M059J (cell line): ENCODE measurements around the gene DDX28. TPM values are rescaled to one million over a fixed set of nuclear protein-coding genes. Genes with fewer than 3 reads are reported as not detected.

Experiments
- DNase-seq: peaks from one replicate; pipeline ENCODE4 v3.0.0-alpha.2; 2012; ENCODE audit warnings: low read depth
- total RNA-seq: library from RNA; depleted of rRNA; stranded (reverse); fragments of >200 nt; shearing (Covaris generic); gene quantifications from 2 replicates; pipeline ENCODE4 v1.2.3, GENCODE V29; 2014; rRNA removed

Gene DDX28, protein sequence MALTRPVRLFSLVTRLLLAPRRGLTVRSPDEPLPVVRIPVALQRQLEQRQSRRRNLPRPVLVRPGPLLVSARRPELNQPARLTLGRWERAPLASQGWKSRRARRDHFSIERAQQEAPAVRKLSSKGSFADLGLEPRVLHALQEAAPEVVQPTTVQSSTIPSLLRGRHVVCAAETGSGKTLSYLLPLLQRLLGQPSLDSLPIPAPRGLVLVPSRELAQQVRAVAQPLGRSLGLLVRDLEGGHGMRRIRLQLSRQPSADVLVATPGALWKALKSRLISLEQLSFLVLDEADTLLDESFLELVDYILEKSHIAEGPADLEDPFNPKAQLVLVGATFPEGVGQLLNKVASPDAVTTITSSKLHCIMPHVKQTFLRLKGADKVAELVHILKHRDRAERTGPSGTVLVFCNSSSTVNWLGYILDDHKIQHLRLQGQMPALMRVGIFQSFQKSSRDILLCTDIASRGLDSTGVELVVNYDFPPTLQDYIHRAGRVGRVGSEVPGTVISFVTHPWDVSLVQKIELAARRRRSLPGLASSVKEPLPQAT
- 11.7 and 13.8 TPM in 2 replicates for total RNA-seq

DNA sequence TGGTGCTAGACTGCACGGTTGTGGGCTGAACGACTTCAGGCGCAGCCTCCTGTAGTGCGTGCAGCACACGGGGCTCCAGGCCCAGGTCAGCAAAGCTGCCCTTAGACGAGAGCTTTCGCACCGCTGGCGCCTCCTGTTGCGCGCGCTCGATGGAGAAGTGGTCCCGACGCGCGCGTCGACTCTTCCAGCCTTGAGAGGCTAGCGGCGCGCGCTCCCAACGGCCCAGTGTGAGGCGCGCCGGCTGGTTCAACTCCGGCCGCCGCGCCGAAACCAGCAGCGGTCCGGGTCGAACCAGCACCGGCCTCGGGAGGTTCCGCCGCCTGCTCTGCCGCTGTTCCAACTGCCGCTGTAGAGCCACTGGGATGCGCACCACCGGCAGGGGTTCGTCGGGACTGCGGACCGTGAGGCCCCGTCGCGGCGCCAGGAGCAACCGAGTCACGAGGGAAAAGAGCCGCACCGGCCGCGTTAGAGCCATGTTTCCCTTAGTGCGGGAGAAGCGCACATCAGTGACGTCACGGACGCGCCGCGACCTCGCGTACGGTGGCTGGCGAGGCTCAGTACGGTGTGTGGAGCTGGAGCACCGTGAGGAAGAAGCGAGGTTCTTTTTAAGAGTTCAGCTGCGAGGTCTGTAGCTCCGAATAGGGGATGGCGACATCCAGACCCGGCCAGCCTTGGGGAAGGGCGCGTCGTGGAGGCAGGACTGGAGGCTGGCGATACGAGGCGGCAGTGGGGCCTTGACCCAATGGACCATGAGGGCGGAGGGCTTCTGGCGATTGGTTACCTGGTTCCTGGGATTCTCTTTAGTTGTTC, at the start of gene DDX28, which contains the start of gene DUS2:
DDX28 (minus strand) TSS at position 505 of the 810 bp plus-strand sequence; CDS start at position 475, 30 bp downstream.
DUS2 (plus strand) TSS at position 557 of the 810 bp plus-strand sequence. CDS start 14,740 bp downstream, outside the sequence.
- DNase-seq = peak; percentile 86

DNA sequence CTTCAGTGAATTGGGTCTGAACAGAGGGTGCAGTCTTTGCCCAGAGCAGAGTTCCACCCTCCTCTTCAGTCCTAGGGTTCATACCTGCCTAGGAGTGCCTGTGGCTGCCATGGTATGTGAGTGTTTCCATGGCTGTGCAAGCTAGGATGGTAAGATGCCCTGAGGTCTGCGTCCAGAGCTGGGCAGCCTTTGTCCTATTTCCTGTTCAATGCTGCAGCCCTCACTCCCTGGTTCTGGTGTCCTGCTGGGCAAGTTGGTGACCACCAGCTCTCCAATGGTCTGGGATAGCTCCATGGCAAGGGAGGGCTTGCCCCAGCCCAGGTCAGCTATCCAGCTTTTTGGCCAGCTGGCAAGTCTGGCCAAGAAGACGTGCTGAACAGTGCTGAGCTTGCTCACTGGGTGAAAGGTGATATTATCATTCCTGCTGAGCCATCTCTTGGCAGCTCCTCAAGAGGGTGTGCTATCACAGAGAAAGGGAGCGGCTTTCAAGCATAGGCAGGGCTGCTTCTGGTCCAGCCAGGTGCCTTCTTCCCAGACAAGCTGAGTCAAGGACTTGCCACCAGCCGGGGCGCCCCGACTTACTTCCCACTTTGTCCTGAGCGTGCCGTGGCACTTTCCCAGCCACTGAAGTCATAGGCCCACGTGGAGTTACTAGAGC, 49.1 kb upstream of the DDX28 start:
- DNase-seq = peak; percentile 56

DNA sequence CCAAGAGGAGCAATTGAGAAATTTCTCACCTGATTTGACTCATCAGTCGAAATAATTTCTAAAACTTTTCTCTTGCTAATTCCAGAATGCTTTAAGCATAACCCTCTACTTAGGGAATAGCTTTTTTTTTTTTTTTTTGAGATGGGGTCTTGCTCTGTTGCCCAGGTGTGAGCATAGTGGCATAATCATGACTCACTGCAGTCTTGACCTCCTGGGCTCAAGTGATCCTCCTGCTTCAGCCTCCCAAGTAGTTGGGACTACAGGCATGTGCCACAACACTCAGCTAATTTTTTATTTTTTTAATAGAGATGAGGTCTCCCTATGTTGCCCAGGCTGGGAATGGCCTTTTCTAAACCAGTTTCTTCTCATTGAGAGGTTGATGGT, 48.5 kb upstream of the DDX28 start:
- DNase-seq = no peak

DNA sequence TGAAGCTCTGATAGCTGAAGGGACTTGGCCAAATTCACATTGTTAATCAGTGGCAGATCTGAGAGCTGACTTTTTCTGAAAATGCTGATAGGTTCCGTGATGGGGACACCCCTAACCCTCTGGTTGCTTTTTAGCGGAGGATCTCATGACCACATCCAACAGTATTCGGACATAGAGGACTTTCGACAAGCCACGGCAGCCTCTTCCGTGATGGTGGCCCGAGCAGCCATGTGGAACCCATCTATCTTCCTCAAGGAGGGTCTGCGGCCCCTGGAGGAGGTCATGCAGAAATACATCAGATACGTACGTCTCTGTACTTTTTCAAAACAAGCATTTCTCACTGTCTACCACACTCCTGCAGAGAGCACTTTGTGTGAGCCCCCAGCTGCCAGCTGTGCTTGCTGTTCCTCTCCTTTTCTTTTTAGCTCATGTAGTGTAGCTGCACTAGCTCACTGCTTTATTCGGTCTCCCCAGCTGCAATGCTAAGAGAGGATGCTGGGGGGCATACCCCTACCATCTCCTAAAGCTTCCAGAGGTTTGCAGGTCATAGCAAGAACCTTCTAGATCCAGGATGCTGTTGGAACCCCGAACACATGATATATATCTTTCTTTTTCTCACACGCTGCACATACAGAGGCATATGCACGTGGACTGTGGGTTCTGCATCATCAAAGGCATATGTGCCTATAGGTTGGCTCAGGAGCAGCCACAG, 47.9 kb upstream of the DDX28 start:
- DNase-seq = no peak

DNA sequence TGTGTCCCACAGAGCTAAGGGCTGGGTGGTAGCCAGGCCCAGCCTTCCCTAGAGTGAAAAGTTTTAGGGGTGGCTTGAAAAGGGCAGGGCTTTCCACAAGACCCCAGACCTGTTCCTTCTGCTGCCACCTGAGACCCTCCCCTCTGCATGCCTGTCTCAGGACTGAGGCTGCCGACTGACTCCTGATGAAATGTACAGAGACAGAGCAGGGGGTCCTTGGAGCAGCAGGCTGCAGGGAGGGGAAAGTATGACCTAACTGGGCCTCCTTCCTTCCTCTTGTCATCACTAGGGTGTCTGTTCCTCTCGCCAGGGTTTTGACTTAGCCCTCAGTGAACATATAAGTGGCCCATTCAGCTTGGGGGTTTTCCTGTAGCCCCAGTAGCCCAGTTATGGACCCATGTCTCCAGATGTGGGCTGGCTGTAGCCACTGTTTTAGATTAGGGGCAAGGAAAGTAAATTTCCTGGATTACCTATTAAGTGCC, 47.3 kb upstream of the DDX28 start:
- no peak for DNase-seq

DNA sequence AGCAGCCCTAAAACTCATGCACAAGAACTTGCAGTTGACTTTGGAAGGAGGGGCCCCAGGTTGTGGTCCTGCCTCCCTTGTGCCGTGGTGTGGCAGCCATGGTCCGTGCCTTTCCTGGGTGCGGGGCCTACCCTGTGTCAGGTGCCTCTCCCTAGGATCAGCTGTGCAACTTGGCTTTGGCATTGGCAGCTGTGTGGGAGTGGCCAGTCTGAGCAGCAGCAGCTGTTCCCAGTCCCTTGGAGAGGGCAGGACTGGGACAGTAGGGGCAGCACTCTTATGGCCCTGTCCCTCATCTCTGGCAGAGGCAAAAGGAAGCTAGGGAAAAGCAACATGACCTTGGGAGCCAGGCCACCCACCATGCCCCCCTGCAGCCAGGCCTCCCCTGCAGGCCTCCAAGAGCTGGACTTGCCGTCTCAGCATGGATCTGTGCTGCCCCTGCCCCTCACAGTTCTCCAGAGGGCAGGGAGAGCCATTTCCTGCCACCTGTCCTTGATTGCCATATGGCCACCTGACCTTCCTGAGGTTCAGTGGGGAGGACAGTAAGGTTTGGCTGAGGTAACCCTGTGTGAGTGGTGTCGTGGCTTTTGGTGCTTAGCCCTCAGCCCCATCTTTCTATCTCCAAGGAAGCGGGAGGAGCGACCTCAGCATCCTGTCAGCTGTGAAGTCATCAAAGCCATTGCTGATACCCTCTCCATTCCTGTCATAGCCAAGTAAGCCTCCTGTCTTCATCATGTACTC, 46.6 kb upstream of the DDX28 start:
- DNase-seq = no peak

DNA sequence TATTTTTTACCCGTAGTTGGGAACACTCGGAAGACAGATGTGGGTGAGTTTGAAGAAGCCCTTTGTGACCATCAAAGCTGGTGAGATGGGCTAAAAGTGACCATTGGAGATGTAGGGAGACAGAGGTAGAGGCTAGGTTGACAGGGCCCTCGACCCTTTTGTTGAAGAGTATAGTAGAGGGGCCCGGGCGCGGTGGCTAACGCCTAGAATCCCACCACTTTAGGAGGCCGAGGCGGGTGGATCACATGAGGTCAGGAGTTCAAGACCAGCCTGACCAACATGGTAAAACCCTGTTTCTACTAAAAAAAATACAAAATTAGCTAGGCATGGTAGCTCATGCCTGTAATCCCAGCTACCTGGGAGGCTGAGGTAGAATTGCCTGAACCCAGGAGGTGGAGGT, 45.9 kb upstream of the DDX28 start:
- no peak for DNase-seq

DNA sequence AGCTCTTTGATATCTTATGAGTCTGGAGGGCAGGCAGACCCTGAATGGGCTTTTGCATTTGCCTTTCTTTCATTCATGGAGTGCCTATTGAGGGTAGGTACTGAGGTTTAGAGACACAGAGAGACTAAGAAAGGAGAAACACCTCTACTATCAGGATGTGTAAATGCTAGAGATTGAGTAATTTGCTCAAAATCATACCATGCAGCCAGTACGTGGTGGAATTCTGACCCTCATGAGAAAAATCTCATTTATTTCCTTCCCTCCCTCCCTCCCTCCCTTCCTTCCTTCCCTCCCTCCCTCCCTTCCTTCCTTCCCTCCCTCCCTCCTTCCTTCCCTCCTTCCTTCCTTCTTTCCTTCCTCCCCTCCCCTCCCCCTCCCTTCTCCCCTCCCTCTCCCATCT, 43.7 kb upstream of the DDX28 start:
- DNase-seq = no peak

DNA sequence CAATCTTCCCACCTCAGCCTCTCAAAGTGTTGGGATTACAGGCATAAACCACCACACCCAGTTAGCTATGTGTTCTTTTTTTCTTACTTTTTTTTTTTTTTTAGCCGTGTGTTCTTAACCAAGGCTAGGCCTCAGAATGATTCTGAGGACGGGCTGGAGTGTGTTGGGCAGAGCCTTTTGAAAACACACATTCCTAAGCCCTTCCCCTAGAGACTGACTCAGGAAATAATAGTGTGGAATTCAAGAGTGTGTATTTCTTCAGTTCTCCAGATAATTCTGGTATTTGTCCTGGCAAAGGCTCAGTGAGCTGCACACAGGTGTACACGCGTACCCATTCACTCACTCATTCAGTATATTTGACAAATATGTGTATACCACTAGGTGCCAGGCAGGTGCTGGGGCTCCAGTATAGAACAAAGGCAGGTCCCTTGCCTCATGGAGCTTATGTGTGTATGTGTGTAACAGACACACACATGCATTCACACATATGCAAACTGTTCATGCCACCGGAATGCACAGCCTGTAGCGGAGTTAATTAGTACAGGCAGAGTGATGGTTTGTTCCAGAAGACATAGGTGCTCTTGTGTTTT, 42.8 kb upstream of the DDX28 start:
- no peak for DNase-seq

DNA sequence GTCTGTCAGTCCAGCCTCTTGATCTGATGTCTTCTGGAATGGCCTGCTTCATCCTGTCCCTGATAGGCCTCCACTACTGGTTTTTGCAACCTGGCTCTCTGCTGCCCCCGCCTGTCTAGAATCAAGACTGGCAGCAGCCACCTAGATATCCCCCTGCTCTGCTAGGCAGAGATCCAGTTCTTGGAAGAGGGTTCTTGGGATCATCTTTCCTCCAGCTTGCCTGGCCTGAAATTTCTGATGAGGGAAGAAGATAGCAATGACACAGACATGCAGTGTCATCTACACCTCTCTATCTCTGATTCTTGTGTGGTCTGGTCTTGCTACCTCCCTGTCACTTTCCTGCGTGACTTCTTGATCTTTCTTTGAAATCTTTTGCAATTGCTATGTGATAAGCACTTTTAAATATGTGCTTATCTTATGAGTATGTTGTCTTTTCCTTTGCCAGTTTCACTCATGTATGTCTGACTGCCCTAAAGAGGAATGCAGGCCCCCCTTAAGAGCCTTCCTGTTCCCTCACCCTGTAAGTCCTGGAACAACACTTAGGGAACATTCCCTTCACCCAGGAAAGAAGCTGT, 41.8 kb upstream of the DDX28 start:
- DNase-seq = peak; percentile 63

DNA sequence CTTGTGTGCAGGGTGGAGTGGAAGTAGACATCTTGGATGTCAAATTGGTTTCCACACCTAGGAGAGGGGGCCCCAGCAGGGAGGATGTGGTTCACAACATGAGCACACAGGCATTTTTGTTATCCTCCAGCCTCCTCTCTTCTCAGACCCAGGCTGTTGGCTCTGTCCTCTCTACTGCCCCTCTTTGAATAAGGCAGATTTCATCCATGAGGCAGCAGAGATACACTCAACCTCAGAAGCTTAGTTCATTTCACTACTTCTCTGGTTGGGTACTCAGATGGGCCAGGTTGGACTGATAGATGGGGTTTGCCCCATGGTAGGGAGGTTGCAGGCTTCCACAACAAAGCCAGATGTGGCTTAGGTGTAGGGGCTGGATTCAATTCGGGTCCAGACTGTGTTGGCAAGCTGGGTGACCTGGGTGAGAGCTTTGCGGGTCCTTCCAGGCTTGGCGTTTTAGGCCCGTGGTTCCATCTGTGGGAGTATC, 39.9 kb upstream of the DDX28 start:
- DNase-seq = no peak

DNA sequence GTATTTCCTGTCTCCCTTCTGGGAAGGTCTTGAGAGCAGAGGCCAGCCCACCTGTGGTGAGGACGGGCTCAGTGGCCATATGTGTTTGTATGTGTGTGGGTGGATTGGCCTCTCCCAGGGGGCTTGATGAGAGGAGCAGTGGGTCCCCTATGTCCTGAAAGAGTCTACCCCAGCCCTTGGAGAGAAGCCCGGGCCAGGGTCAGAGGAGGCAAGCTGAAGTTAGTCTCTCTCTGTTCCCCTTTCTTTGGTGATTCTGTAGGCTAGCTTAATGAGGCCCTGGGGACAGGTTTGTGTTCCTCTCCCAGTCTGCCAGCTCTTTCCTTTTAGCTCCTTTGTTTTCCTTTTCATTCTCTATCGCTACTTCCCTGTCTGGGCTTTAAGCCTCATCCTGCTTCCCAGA, 38.4 kb upstream of the DDX28 start:
- DNase-seq = no peak

DNA sequence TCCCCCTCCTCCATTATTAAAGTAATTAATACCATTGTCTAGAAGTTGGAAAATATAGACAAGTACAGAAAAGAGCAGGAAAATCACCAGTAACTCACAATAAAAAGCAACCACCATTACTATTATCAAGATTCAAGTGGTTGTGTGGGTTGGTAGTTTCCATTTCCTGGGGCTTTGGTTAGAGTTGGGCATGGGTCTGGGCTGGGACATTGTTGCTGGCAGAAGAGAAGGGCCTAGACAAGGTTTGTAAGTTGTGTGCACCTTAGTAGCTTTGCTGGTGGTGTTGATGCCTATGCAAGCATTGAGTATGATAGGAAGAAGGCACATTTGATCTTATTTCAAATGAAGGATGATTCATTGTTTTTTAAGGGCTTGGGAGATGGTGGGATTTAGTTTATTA, 36.8 kb upstream of the DDX28 start:
- DNase-seq = no peak

DNA sequence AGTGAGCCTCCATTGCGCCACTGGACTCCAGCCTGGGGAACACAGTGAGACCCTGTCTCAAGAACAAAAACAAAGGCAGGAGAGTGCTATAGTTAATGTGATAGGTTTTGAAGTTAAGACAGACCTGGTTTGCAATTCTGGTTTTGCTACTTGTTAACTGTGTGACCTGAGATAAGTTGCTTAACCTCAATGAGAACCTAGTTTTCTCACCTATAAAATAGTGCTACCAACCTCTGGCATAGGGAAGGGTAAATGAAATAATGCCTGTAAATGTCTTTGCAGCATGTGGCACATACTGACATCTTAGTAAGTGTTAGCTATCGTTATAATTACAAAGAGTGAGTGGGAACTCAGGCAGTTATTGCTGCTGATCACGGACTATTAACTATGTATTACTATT, 32.4 kb upstream of the DDX28 start:
- DNase-seq = no peak

DNA sequence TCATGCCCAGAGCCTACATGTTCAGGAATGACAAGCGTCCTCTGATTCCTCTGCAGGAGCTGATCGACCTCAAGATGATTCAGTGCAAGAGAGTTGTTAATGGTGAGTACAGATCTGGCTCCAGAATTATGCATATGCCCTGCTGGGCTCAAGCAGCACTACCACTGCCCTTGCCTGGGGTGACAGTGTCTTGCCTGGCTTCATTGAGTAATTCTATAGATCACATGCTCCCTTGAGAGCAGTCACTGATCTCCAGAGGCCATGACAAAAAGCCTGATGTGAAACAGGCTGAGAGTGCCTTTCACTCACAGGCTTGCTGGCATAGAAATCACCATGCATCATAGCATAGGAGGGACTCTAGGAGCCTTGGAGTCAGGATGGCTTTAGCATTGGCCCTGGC, 26.4 kb upstream of the DDX28 start:
- no peak for DNase-seq

DNA sequence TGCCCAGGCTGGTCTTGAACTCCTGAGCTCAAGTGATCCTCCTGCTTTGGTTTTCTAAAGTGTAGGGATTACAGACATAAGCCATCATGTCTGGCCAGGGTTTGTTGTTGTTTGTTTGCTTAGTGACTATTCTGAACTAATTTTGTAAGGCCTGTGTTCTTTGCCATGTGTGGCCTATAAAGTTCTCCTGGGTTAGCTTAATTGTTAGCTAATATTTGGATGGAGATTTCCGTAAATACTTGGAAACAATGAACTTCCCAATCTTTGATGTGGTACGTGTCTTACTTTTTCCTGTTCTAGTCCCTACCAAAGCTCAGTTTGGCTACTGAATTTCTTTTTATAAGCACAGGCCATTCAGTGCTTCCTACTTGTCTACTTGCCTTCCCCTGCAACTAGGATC, 25.0 kb upstream of the DDX28 start:
- DNase-seq = no peak

DNA sequence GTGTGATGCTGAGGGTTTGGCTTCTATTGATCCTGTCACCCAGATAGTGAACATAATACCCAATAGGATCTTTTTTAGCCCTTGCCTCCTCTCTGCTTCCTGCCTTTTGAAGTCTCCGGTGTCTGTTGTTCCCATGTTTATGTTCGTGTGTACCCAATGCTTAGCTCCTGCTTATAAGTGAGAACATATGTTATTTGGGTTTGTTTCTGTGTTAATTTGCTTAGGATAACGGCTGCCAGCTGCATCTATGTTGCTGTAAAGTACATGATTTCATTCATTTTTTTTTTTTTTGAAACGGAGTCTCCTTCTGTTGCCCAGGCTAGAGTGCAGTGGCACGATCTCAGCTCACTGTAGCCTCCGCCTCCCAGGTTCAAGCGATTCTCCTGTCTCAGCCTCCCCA, 23.1 kb upstream of the DDX28 start:
- DNase-seq = no peak

DNA sequence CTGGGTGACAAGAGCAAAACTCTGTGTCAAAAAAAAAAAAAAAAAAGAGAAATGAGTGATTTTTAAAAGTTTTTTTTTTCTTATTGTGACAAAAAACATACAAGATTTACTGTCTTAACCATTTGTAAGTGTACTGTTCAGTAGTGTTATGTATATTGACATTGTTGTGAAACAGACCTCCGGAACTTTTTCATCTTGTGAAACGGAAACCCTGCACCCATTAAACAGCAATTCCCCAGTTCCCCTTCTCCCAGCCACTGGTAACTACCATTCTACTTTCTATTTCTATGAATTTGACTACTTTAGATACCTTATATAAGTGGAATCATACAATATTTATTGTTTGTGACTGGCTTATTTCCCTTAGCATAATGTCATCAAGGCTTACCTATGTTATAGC, 18.8 kb upstream of the DDX28 start:
- no peak for DNase-seq

DNA sequence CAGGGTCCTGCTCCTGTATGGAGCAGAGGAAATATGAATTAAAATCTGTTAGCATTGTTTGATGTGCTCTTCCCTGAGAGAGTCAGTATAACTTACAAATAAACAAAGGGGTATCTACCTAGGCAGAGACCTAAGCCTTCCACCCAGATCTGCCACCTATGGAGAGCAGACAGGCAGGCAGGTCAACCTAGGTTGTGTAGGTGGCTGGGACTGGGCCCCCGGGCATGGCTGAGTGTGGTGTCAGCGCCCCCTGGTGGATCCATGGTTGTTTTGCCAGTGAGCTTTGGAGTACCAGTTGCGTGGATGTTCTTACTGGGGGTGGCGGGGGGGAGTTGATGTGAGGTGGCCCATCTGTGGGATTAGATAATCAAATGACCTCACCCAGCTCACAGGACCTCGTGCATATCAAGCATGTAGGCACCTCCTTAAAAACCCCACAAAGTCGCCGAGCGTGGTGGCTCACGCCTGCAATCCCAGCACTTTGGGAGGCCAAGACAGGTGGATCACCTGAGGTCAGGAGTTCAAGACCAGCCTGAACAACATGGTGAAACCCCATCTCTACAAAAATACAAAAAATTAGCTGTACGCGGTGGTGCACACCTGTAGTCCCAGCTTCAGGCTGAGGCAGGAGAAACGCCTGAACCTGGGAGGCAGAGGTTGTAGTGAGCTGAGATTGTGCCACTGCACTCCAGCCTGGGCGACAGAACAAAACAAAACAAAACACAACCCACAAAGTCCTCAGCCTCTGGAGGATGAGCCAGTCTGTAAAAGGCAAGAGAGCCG, 17.7 kb upstream of the DDX28 start:
- DNase-seq = peak; percentile 70
